HG03575 (cell line): ENCODE data around the gene B9D2.
"Not testable (repeated sequence)": the region's sequence is repeated elsewhere in the genome, so short reads cannot be mapped to it uniquely, and the experiment has no call there.

ENCODE experiments used
- ATAC-seq: cut with Tn5 transposase; IDR thresholded peaks from one replicate; pipeline ENCODE4 v1.9.1; 2021; ENCODE audit not compliant: unreplicated experiment, insufficient number of reproducible peaks, low FRiP score; ENCODE audit errors: extremely low read depth

The B9D2 gene

GRCh38 chr19:41363753-41364523 lies at the start of gene B9D2:
B9D2 (minus strand) TSS chr19:41364149; CDS start chr19:41363519, 630 bp downstream.
- peak; percentile 80 for ATAC-seq

- no peak for ATAC-seq
Measured at GRCh38 chr19:41412953-41413352, 49.0 kb upstream of the B9D2 start.

GRCh38 chr19:41411968-41412265 lies 48.0 kb upstream of the B9D2 start:
- no peak for ATAC-seq

- no peak for ATAC-seq
Measured at GRCh38 chr19:41411100-41411967, 47.4 kb upstream of the B9D2 start.

GRCh38 chr19:41410336-41411054 lies 46.5 kb upstream of the B9D2 start:
- ATAC-seq, result no peak

- ATAC-seq, result no peak
Measured at GRCh38 chr19:41409288-41409687, 45.3 kb upstream of the B9D2 start.

- not testable (repeated sequence) for ATAC-seq
Measured at GRCh38 chr19:41408846-41409245, 44.9 kb upstream of the B9D2 start.

GRCh38 chr19:41408256-41408655 lies 44.3 kb upstream of the B9D2 start:
- ATAC-seq, result no peak

- no peak for ATAC-seq
Measured at GRCh38 chr19:41407271-41407670, 43.3 kb upstream of the B9D2 start.

GRCh38 chr19:41405776-41406175 lies 41.8 kb upstream of the B9D2 start:
- no peak for ATAC-seq

- ATAC-seq, result no peak
Measured at GRCh38 chr19:41403181-41403970, 39.4 kb upstream of the B9D2 start.

- ATAC-seq, result no peak
Measured at GRCh38 chr19:41402010-41402409, 38.1 kb upstream of the B9D2 start.

GRCh38 chr19:41401483-41401882 lies 37.5 kb upstream of the B9D2 start:
- no peak for ATAC-seq

GRCh38 chr19:41399525-41399924 lies 35.6 kb upstream of the B9D2 start:
- ATAC-seq, result no peak

GRCh38 chr19:41399091-41399490 lies 35.1 kb upstream of the B9D2 start:
- no peak for ATAC-seq

- ATAC-seq, result no peak
Measured at GRCh38 chr19:41398598-41398997, 34.6 kb upstream of the B9D2 start.

GRCh38 chr19:41398050-41398418 lies 34.1 kb upstream of the B9D2 start:
- ATAC-seq, result no peak

GRCh38 chr19:41397086-41398049 lies 33.4 kb upstream of the B9D2 start, which contains the start of the genes BCKDHA and EXOSC5:
BCKDHA (plus strand) TSS chr19:41397818; CDS start chr19:41397828, 10 bp downstream.
EXOSC5 (minus strand) TSS chr19:41397359; CDS start chr19:41397328, 31 bp downstream.
- ATAC-seq, result peak; percentile 85
